Measurements from ENCODE around the gene PDP2.

DNA sequence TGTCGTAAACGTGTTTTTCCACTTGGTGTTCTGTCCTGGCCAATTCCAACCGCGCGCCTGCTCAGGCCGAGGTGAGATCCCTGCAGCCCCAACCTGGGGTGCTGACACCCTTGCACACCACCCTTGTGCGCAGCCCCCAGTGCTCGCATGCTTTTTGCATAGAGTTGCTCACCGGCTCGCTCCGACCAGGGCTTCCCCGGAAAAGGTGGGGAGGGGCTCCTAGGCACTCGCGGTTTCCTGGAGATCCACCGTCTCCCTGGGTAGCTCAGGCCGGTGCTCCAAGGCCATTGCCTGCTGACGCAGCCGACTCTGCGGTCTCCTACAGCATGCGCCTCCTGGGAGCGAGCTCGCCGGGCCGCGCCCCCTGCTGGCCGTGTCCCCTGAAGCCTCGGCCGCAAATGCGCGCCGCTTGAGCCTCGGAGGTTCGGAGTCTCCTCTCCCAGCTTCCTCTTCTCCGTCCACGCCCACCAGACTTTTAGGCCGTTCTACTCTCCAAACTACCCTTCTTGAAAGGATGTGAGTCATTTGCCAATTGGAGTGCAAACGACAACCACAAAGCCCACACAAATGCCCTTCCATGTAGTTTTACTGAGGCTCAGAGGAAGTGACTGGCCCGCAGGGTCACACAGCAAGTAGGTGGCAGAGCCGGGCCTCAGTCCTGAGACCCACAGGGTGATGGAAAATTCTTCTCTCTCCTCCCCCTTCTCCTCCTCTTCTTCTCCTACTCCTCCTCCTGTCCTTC is 7.2 kb upstream of the PDP2 start:
- TF ChIP-seq, protein P1, sequence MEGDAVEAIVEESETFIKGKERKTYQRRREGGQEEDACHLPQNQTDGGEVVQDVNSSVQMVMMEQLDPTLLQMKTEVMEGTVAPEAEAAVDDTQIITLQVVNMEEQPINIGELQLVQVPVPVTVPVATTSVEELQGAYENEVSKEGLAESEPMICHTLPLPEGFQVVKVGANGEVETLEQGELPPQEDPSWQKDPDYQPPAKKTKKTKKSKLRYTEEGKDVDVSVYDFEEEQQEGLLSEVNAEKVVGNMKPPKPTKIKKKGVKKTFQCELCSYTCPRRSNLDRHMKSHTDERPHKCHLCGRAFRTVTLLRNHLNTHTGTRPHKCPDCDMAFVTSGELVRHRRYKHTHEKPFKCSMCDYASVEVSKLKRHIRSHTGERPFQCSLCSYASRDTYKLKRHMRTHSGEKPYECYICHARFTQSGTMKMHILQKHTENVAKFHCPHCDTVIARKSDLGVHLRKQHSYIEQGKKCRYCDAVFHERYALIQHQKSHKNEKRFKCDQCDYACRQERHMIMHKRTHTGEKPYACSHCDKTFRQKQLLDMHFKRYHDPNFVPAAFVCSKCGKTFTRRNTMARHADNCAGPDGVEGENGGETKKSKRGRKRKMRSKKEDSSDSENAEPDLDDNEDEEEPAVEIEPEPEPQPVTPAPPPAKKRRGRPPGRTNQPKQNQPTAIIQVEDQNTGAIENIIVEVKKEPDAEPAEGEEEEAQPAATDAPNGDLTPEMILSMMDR (conservative IDR thresholded peaks at IDR 0.05; ENCODE audit: low read depth, low read length) = peak; percentile 98
- TF ChIP-seq EZH2 (IDR thresholded peaks at IDR 0.05; ENCODE audit: borderline replicate concordance, low read depth, low read length, poor library complexity, severe bottlenecking) = no peak
